Measurements from ENCODE around the gene CNTNAP5.

Gene CNTNAP5

DNA sequence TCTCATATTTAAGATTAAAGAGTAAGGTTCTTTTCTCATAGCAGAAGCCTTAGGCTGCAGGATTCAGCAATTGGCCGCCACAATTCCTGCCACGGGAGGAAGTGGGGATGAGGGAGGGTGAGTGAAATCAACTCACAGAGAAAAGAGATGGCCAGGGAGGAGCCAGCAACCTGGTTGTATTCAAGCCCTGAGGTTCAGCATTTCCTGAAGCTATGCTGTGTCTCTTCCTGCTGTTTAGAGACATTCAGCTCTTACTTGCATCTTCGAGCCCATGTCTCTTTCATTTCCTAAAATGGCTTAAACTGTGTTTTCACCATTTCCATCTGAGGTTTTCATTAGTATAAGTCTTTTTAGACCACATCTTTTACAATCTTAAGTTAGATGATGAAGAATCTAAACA, 522.6 kb downstream of the CNTNAP5 start:
- DNase-seq (ENCODE audit: low read depth in 2 of 2), result no peak

DNA sequence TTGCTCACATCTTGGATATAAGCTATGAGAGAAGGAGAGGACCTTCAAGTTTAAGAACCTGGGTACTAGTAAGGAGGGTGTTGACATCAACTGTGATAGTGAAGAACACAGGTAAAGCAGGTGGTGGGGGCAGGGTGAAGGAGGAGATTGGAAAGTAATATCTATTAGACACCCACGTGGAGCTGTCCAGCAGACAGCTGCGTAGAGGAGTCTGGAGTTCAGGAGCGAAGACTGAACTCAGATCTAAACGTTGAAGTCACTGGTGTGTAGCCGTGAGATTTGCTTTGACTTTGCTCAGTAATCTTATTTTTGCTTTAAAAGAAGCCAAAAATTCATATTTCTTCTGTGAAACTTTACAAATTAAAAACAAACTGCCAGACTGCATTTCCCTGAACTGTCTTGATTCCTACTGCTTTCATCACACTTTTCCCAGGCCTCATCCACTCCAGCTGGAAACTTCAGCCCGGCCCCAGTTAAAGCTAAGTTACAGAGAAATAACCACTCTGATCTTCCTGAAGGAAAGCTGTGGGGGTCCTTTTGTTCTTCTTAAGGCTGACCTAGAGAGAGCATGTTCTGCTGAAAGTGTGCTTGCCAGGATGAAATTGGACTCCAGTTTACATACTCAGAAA, 533.3 kb downstream of the CNTNAP5 start:
- no peak for DNase-seq (ENCODE audit: low read depth in 2 of 2)

DNA sequence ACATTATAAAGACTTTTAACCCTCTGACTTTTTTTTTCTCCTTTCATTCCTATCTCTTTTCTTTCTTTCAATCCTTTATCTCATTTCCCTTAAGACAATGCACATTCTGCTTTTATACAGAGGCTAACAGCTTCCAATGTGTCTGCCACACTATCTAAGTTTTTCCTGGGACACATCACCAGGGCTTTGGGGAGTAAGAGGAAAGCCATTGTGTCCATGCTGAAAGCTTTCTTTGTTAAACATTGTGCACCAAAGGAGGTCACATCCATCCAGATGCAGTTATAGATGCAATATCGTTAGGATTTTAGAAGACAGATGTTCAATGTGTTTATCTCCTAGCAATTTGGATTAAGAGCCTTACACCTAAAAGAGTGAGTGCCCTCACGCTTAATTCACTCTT, 534.1 kb downstream of the CNTNAP5 start:
- DNase-seq (ENCODE audit: low read depth in 2 of 2), result no peak

DNA sequence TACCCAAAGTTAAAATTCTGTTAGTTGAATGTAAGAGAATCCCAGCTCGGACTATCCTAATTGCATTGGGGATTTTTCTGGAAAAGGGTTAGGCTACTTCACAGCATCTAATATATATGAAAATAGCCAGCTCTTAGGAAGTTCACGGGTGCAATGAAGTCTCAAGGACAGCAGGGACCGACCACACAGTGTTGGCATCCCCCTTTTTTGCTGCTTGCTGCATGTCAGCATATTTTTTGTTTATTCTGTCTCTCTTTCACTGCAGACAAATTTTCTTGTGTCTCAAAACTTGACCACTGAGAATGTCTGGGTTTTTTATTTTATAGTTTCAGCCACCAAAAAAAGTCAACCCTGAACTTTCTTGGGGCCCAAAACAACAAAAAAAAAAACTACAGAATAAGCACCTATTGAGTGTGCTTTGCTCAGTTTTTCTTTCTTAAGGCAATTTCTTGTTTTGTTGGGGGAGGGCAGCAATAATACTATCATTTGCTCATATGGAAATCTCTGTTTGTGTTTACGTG, 535.6 kb downstream of the CNTNAP5 start:
- DNase-seq (ENCODE audit: low read depth in 2 of 2), result no peak

DNA sequence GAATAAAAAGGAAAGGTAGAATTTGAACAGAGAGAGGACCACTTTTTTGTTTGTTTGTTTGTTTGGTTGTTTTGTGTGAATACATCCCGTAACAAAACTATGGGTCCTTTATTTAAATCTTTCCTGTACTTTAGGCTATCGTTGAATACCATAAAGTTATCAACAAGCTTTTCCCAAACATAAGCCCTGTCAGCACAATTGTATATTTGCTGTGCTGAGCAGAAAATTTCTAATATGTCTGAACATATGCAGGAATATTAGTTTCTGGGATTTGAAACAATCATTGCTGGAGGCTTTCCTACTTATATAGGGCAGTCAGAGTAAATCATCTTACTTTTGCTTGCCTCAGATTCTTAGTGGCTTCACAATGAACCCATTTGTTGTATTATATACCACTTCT, 536.4 kb downstream of the CNTNAP5 start:
- DNase-seq (ENCODE audit: low read depth in 2 of 2), result no peak

DNA sequence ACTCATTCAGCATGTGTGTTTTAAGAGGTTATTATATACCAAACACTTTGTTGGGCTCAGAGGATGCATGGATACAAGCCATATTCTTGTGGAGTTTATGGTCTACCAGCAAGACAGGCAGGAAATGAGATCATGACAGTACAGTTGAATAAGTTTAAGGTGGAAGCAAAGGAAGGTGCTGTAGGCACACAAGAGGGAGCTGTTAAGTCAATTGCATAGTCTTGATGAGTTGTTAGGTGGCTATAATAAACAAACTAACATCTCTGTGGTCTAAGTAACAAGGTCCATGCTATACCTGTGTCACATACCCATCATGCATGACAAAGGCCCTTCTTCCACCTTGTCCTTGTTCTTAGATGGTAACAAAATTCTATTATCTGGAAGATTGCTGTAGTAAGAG, 538.3 kb downstream of the CNTNAP5 start:
- no peak for DNase-seq (ENCODE audit: low read depth in 2 of 2)

DNA sequence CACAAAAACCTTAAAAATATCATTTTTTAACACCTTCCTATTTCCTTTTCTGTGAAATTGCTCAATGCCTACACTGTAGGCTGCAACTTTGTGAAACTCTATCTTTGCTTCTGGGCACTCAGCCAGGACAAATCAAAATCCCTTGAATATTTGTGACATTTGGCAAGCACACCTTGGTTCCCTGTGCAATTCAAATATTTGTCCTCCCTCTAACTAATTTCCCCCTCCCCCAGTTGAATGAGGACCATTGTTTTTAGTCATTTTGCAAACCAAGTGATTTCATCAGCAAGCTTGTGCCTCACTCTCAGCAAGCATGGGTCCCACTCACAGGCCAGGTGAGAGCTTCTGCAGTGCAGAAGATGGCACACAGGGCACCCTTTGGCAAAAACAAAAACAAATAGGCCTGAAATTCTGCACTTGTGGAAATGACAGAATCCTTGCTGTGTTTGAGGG, 541.5 kb downstream of the CNTNAP5 start:
- no peak for DNase-seq (ENCODE audit: low read depth in 2 of 2)

DNA sequence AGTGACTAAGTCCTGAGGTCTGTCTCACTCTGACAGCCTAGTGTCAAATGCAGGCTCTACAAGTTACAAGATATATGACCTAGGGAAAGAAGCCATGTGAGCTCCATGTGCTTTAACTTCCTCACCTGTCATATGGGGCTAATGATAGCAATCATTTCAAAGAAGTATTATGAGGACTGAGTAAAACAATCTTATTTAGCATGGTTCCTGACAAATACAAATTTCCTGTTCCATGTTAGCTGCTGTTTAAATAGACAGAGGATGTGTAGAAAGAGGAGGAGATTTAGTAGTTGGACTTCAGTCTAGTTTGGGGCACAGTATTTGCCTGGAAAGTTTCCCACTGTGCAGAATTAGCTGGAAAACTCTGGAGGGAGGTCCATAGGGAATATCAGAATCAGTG, 545.8 kb downstream of the CNTNAP5 start:
- no peak for DNase-seq (ENCODE audit: low read depth in 2 of 2)

DNA sequence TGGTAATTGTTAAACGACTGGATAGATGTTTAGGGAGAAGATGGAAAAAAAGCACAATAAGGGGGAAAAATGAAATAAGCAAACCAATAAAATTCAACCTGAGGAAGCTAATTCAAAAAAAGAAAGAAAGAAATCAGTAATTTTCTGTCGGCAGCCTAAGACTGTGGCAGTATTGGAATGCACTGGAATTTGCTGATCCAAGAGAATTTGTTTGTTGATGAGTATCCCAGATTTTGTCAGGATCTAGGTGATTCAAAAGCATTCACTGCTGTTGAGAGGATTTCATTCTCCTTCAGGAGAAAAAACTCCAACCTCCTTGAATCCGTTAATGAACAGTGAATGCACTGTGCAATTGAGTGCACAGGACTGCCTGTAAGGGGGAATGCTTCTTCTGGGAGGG, 546.7 kb downstream of the CNTNAP5 start:
- no peak for DNase-seq (ENCODE audit: low read depth in 2 of 2)

DNA sequence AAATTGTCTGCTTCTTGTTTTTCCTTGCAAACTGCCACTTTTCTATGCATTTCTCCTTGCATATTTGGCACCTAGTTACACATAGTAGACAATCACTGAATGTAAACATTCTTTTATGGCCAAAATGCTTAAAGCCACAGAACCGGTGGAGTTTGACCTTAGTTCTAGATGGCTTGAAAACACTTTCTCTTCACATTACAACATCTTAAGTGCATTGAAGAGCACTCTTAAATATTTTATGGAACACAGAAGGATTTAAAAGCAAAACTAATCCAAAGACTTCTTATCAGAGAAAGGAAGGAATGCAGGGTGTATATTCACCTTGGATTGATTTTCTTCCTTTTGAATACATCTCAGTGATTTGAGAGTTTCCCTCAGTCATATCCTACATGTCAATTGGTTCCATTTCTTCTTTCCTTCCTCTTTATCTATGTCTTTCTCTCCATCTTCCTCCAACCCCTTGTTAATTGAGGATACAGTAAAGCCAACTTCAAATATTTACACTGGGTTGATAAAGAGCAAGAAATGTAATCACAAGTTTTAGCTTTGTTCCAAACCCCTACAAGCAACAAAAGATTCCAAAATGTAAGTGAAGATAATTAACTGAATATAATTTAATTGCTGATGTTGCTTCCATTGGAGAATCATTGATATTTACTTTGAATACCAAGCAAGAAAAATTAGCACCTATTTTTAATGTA, 548.0 kb downstream of the CNTNAP5 start:
- DNase-seq (ENCODE audit: low read depth in 2 of 2), result no peak

DNA sequence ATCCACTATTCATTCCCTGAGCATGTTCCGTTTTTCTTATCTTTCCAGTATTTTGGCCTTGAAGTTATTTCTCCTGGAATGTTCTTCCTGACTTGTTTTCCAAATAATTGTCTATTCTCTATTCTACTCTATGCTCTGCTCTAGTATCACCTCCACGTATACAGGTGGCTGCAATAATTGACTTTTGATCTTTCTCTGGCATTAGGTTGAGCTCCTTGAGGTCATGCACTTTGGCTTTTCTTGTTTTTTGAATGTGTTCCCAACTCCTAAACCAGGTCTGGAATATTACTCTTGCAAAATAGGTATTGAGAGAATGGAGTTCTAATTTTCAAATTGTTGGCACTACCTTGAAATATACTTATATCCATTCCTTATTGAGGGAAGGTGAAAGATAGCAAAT, 550.4 kb downstream of the CNTNAP5 start:
- no peak for DNase-seq (ENCODE audit: low read depth in 2 of 2)

DNA sequence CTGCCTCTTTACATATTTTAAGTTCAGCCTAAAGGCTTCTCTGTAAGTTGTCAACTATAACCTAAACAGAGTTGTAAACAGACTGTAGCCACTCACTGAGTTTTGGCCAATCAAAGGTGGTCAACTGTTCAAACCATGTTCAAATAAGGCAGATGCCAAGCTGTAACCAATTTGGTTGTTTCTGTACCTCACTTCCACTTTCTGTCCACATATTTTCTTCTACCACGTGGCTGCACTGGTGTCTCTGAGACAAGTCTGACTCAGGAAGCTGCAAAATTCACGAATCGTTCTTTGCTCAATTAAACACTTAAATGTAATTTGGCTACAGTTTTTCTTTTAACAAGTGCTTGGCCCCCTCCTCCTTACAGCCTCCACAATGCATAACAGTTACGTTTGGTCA, 555.2 kb downstream of the CNTNAP5 start:
- no peak for DNase-seq (ENCODE audit: low read depth in 2 of 2)

DNA sequence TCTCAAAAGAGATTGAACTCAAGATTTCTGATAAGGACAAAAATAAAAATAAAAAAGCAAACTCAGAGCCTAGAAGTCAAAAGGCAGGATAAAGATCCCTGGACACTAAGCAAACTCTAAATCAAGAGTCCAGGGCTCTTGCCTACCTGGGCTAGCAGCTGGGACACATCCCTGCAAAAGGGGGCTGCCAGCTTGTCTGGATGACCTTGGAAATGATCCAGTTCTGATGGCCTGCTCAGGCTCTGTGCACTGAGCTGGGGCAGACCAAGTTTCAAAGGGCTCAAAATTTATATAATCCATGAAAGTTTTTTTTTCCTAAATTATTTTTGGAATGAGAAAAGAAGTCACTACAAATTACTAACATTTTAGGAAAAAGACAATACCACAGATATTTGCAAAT, 557.3 kb downstream of the CNTNAP5 start:
- DNase-seq (ENCODE audit: low read depth in 2 of 2), result no peak

DNA sequence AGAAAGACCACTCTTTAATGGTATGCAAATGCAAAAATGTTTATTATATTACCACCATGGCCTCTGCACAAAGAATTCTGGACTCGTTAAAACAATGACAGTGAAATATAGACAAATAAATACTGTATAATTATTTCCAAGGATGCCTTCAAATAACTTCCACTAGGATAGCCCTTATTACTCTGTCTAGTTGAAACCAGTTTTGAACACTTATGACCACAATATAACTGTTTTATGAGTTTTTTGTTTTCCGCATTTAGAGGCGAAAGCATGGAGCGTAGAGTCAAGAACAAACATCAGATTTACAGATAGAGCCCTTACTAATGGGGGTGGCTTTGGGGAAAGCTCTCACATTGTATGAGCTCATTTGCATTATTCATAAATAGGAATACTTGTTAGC, 559.5 kb downstream of the CNTNAP5 start:
- DNase-seq (ENCODE audit: low read depth in 2 of 2), result no peak

DNA sequence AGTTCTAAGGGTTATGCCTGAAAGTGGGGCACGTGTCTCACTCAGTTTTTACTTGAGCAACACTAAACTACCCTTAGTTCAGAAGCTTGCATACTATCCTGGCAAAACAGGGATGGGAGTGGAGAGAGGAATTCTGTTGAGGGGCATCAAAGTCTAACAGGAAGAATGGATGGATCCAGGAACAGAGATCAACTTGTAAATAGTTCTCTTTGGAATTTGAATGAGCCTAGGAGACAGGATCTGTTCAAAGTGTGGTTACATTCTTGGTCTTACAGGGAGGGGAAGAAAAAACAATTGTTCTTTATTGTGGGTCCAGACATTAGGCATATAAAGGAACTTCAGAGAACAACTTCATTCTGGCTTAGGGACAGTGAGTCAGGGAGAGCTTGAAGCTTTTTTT, 560.2 kb downstream of the CNTNAP5 start:
- no peak for DNase-seq (ENCODE audit: low read depth in 2 of 2)

DNA sequence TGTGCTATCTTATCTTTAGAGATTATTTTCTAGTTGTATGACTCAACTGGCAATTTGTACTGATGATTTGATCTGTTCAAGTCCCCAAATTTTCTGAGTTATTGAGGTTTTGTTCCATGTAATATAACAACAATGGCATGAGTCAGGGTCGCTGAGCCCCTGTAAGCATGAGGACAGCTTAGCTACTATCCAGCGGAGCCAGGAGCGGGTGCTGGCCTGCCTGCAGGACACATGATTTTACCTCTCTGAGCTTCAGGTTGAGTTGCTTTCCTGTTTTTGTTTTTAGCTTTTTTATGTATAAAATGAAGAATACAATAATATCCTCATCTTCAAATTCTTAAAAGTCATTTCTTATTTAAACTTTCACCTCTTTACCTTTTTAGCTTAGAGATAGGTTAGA, 561.1 kb downstream of the CNTNAP5 start:
- DNase-seq (ENCODE audit: low read depth in 2 of 2), result no peak

DNA sequence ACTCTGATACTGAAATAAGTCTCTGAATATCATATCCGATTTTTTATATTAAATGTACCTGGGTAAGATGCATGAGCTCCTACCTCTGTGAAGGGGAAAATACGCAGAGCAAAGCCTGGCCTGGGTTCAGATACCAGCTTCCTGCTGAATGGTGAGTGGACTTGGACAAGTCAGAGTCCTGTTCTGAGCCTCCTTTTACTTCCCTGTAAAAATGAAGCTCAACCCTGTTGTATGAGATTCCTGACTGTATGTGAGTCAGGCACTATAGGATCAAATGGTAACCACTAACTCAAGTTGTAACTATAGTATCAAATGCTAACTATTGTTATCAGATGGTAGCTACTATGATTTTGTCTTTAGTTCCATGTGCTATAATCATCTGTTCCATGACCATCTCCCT, 561.7 kb downstream of the CNTNAP5 start:
- DNase-seq (ENCODE audit: low read depth in 2 of 2), result no peak

DNA sequence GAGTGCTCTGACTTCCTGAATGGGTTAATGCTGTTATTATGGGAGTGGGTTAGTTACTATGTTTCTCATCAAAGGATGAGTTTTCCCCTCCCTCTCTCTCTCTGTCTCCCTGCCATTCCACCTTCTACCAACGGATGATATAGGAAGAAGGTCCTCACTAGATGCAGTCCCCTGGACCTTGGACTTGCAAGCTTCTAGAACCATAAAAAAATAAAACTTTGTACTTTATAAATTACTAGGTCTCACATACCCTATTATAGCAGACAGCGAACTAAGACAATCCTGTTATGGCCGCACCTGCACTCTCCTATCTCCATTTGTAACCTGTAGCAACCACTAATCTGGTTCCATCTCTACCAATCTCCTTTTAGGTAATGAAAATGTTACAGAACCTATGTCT, 564.9 kb downstream of the CNTNAP5 start:
- DNase-seq (ENCODE audit: low read depth in 2 of 2), result no peak

DNA sequence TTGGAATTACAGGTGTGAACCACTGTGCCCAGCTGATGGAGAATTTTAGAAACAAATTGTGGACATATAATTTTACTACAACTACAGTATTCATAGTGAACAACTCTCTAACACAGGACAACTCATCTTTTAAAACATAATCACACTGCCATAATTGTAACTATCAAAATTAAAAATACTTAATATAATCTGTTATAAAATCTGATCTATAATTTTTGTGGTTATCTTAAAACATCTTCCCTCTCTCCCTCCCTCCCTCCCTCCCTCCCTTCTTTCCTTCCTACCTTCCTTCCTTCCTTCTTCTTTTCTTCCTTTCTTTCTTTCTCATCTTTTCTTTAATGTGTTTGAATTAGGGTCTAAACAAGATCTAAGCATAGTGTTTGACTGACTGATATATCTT, 577.7 kb downstream of the CNTNAP5 start:
- DNase-seq (ENCODE audit: low read depth in 2 of 2), result no peak

DNA sequence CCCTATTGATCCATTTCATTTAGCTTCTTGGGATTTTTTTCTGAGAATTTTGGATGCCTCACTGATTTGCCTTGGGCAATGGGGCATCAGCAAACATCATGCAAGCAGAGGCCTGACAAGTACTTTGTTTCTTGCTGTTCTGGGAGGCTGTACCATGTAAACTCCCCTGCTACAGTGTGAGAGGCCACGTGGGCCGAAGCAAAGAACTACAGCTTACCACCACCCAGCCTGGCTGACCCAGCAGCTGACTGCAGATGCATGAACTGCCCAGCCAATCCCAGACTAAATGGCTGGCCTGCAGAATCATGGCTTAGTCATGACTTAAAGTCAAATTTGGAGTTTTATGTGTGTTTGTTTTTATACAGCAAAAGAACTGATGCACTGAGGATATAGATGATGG, 579.9 kb downstream of the CNTNAP5 start:
- no peak for DNase-seq (ENCODE audit: low read depth in 2 of 2)

DNA sequence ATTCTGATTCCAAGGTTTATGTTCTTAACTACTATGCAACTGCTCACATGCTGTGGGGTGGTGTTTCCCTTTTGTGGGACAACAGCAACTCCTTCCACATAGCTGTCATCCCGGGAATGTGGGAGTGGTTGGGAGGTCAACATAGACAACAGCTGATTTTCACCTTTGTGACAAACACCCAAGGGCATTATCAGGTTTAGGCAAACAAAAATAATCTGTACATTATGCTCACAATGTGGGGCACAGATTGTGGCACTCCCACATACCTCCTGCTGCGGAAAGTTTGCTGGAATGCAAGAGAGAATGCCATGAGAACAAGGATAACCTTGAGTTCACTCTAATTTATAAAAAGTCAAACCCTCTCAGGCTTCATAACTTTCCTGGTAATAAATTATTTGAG, 582.6 kb downstream of the CNTNAP5 start:
- no peak for DNase-seq (ENCODE audit: low read depth in 2 of 2)

DNA sequence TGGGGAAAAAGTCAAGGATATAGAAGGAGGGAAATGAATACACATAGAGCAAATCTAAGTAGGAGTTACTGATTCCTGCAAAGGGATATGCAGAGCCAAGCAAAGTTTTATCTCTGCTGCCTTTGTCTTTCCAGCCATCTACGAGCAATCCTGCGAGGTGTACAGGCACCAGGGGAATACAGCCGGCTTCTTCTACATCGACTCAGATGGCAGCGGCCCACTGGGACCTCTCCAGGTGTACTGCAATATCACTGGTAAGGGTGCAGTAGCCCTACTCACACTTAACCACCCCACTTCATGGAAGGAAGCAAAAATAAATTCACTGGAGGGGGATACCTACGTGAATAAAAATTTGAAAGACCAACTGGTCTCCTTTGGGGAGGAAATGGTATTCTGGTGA, 584.6 kb downstream of the CNTNAP5 start:
- no peak for DNase-seq (ENCODE audit: low read depth in 2 of 2)

DNA sequence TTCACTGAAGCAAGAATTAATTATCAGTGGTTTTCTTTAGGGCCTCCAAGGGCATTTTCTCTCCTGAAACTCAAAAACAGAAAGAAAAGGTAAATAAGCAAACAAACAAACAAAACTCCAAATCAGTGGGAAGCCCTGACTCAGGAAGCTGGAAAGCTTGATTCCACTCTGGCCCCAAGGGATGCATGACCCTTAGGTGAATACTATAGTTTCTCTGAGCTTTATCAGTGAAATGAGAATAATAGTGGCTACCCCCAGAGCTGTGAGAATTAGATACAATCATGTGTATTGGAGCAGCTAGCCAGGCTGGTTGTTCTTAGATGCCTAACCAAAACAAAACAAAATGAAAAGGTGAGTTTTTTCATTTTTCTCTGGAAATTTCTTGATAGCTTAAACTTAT, 585.1 kb downstream of the CNTNAP5 start:
- no peak for DNase-seq (ENCODE audit: low read depth in 2 of 2)

DNA sequence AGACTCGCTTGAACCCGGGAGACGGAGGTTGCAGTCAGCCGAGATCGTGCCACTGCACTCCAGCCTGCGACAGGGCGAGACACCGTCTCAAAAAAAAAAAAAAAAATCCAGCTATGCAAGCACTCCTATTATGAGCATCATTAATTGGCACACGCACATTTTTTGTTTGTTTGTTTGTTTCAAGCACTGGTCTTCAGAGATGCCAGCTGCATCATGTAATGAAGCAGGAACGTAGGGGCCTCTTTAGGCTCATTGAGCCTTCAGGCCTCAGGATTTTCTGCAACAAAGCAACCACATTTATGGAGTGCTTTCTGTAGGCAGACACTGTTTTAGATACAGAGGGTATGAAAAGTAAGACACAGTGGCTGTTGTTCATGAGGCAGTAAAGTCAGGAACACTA, 585.8 kb downstream of the CNTNAP5 start:
- no peak for DNase-seq (ENCODE audit: low read depth in 2 of 2)

All from fibroblast of skin of left biceps (primary cell).